ENCODE data around the gene NUP93. TPM values are rescaled to one million over a fixed set of nuclear protein-coding genes. Genes with fewer than 3 reads are reported as not detected.

The NUP93 gene
- polyA plus RNA-seq, 6 donors from 2014 or later, result 54.7 to 72.7 (median 66.8) TPM

DNA sequence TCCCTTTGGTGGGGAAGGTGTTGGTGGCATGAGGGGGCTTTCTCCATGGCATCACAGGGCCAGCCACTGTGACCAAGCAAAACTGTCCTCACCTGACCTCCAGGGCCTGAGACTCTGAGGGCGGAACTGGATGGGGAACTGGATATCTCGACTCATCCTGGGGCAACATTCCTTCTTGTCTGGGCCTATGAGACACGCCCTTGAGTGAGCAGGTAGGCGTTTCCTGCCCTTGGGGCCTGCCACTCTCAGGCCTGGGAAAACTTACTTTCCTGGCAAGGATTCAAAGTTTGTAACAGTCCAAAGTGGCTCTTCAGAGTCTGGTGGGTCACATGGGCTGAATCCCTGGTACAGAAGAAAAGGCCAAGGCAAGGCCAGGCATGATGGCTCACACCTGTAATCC lies 38.0 kb upstream of the NUP93 start:
- Mint-ChIP-seq H3K4me1 (no peaks in the 10 kb centered on the region), H3K27ac (no peak overlapping the region), H3K27me3 (peaks cover 6 to 33% (median 27%) of the 10 kb centered on the region in 3 donors), H3K4me3 (no peak overlapping the region), H3K36me3 (peaks cover 0 to 2% of the 10 kb centered on the region in 2 donors), H3K9me3 (peaks cover 0 to 8% (median 3%) of the 10 kb centered on the region in 7 donors)
- no peak for ATAC-seq (ENCODE audit: low read depth in 2 of 2)
- no peak for DNase-seq

DNA sequence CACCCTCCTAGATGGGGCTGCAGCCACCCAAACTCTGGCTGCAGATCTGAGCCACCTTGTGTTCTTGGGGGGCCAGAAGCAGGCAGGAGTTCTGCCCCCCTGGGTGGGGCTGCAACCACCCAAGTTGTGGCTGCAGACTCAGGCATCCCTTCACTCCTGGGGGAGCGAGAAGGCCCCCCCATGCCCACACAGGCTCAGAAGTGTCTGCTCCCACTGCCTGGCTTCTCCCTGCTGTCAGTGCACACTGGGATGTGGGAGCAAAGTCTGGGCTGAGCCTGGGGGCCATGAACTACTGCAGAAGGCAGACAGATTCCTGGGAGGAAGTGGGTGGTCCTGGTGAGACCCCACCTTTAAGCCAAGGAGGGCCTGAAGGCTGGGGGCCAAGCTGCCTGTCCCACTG lies 34.7 kb upstream of the NUP93 start:
- no peak overlapping the region for H3K27ac Mint-ChIP-seq
- no peak overlapping the region for H3K4me3 Mint-ChIP-seq
- peaks cover 3 to 23% (median 8%) of the 10 kb centered on the region in 3 donors for H3K27me3 Mint-ChIP-seq
- H3K36me3 Mint-ChIP-seq, result peaks cover 0 to 8% of the 10 kb centered on the region in 2 donors
- H3K9me3 Mint-ChIP-seq, result peaks cover 0 to 19% (median 7%) of the 10 kb centered on the region in 7 donors
- H3K4me1 Mint-ChIP-seq, result no peaks in the 10 kb centered on the region
- ATAC-seq (ENCODE audit: low read depth in 2 of 2), result no peak
- DNase-seq, result no peak

DNA sequence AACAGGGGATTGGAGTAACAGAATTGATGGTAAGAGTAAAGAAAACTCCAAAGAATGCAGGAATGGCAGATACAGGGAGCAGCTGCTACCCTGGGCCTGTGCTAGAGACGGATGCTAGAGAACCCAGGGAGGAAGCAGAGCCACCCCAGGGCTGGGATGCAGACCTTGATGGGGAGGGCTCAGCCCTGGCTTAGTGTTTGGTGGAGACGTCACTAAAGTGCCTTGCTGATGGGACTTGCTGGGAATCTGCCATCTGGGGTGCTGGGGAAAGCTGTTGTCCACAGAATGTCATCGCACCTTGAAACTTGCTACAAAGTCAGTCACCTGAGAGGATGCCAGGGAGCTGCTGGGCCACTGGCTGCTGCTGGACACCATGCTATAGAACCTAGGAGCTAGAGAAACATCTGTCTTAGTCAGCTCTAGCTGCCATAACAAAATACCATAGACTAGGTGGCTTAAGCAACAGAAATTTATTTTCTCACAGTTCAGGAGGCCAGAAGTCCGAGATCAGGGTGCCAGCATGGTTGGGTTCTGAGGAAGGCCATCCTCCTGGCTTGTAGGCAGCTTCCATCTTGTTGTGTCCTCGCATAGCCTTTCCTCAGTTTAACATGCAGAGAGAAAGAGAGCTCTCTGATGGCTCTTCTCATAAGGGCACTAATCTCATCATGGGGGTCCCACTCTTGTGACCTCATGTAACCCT lies 32.3 kb upstream of the NUP93 start:
- H3K4me3 Mint-ChIP-seq, result no peak overlapping the region
- H3K4me1 Mint-ChIP-seq, result peaks cover 0 to 10% (median 6%) of the 10 kb centered on the region in 3 donors
- H3K9me3 Mint-ChIP-seq, result peaks cover 0 to 14% (median 5%) of the 10 kb centered on the region in 7 donors
- H3K27ac Mint-ChIP-seq, result no peak overlapping the region
- DNase-seq (no peak), ATAC-seq (ENCODE audit: low read depth in 2 of 2) (no peak)
- H3K27me3 Mint-ChIP-seq, result peaks cover 0 to 17% (median 0%) of the 10 kb centered on the region in 3 donors
- H3K36me3 Mint-ChIP-seq, result peaks cover 0 to 8% of the 10 kb centered on the region in 2 donors

DNA sequence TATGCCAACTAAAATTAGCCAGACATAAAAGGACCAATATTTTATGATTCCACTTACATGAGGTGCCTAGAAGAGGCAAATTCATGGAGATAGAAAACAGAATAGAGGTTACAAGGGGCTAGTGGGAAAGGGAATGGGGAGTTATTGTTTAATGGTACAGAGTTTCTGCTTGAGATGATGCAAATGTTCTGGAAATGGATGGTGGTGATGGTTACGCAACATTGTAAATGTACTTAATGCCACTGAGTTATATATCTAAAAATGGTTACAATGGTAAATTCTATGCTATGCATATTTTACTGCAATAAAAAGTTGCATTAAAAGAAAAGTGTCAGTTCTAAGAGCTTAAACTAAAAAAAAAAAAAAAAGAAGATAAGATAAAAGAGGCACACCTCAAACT lies 29.7 kb upstream of the NUP93 start:
- Mint-ChIP-seq H3K4me1 (peaks cover 0 to 10% (median 6%) of the 10 kb centered on the region in 3 donors), H3K4me3 (no peak overlapping the region), H3K27ac (no peak overlapping the region), H3K36me3 (peaks cover 0 to 8% of the 10 kb centered on the region in 2 donors), H3K27me3 (peaks cover 0 to 11% (median 0%) of the 10 kb centered on the region in 3 donors), H3K9me3 (peaks cover 0 to 14% (median 5%) of the 10 kb centered on the region in 7 donors)
- DNase-seq, result no peak
- ATAC-seq (ENCODE audit: low read depth in 2 of 2), result no peak

DNA sequence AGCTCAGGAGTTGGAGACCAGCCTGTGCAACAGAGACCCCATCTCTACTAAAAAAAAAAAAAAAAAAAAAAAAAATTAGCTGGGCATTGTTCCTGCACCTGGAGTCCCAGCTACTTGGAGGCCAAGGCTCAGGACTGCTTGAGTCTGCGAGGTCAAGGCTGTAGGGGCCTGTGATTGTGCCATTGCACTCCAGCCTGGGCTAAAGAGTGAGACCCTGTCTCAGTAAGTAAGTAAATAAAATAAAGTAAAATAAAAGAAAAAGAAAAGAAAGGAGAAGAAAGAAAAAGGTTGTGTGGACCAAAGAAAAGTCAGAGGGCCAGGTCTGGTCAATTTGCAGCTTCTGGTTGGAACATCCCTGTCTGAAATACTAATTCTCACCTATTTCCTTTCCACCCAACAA lies 29.3 kb upstream of the NUP93 start:
- Mint-ChIP-seq H3K4me1 (peaks cover 0 to 10% (median 6%) of the 10 kb centered on the region in 3 donors), H3K9me3 (peaks cover 0 to 14% (median 5%) of the 10 kb centered on the region in 7 donors), H3K27me3 (peaks cover 0 to 11% (median 0%) of the 10 kb centered on the region in 3 donors), H3K36me3 (peaks cover 0 to 8% of the 10 kb centered on the region in 2 donors), H3K4me3 (no peak overlapping the region), H3K27ac (peak overlapping the region in 1 of 6 donors; percentile 33)
- ATAC-seq (ENCODE audit: low read depth in 2 of 2) (no peak), DNase-seq (no peak)

DNA sequence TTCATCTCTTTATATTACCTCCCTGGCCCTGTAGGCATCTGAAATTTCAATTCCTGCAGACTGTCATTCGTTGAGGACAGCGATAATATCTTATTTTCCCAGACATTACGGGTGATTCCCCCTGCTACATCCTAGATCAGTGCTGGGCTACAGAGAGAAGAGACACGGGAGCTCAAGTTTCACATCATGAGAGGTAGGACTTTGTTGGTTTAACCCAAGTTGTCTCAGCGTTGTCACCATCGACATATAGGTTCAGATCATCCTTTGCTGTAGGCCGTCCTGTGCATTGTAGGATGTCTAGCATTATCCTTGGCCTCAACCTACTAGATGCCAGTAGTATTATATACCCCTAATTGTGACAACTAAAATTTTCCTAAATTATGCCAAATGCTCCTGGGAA lies 28.4 kb upstream of the NUP93 start:
- peak; percentile 2 for DNase-seq
- Mint-ChIP-seq H3K9me3 (peaks cover 0 to 14% (median 5%) of the 10 kb centered on the region in 7 donors), H3K27me3 (peaks cover 0 to 11% (median 0%) of the 10 kb centered on the region in 3 donors), H3K4me3 (peak overlapping the region in 1 of 8 donors; percentile 53), H3K36me3 (peaks cover 0 to 8% of the 10 kb centered on the region in 2 donors), H3K27ac (peak overlapping the region in 1 of 6 donors; percentile 76), H3K4me1 (peaks cover 0 to 10% (median 6%) of the 10 kb centered on the region in 3 donors)
- ATAC-seq (ENCODE audit: low read depth in 2 of 2), result no peak

DNA sequence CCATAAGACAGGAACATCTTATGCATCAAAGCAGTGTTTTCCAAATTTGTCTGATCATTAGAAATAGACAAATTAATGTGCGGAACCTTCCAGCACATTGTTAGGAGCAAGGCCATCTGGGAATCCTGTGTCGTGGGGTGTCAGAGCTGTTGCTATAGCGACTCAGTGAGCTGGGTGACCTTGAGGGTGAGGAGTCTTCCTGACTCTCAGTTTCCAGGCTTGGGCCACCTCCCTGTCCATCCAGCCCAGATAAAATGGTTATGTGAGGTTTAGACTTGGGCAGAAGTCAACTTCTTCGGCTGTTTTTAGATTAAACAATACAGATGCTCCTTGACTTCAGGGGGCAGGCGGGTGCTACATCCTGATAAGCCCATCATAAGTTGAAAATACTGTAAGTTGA lies 27.1 kb upstream of the NUP93 start:
- H3K4me1 Mint-ChIP-seq, result peaks cover 0 to 10% (median 6%) of the 10 kb centered on the region in 3 donors
- no peak for ATAC-seq (ENCODE audit: low read depth in 2 of 2)
- no peak overlapping the region for H3K27ac Mint-ChIP-seq
- no peaks in the 10 kb centered on the region for H3K36me3 Mint-ChIP-seq
- H3K4me3 Mint-ChIP-seq, result no peak overlapping the region
- peaks cover 0 to 4% (median 0%) of the 10 kb centered on the region in 3 donors for H3K27me3 Mint-ChIP-seq
- H3K9me3 Mint-ChIP-seq, result peaks cover 0 to 3% (median 1%) of the 10 kb centered on the region in 7 donors
- DNase-seq, result no peak

DNA sequence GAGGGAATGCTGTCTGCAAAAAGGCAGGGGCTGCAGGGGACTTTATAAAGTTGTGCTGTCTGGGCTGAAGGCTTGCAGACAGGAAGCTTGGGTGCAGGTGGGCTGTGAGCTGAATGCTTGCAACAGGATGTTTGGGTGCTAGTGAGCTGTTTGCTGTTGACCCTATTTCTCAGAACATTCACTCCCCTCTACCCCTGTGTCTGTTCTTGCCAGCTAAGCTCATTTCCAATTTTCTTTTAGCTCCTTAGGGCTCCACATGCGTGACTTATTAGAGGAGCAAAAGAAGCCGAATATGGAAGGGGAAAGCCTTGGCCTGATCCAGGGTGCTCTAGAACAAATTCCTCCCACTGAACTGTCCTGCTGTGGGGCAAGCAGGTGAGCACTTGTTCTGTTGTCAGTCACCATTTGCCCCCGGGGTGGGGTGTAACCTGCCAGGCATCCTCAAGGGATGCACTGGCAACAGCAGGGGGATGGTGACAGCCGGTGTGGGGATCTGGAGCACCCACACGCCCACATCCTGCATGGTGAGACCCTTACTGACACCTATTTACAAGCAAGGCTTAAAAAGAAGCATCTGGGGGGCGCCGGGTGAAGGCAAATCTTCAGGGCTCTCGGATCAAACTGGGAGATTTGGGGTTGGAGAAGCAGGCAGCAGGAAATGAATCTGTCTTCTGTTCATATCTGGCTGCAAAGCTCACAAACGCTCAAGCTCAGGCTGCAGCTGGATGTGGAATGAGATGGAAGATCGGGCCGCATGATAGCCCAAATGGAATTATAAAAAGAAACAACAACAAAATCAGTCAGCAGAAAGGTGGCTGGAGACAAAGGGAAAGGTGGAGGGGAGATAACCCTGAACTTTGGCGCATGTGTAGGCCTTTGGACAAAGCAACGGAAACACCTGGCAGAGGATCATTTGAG lies 21.1 kb upstream of the NUP93 start:
- no peak for DNase-seq
- ATAC-seq (ENCODE audit: low read depth in 2 of 2), result no peak
- Mint-ChIP-seq H3K4me1 (no peaks in the 10 kb centered on the region), H3K4me3 (no peak overlapping the region), H3K27me3 (peaks cover 4 to 11% (median 7%) of the 10 kb centered on the region in 3 donors), H3K27ac (peak overlapping the region in 1 of 6 donors; percentile 7), H3K9me3 (no peaks in the 10 kb centered on the region), H3K36me3 (no peaks in the 10 kb centered on the region)

DNA sequence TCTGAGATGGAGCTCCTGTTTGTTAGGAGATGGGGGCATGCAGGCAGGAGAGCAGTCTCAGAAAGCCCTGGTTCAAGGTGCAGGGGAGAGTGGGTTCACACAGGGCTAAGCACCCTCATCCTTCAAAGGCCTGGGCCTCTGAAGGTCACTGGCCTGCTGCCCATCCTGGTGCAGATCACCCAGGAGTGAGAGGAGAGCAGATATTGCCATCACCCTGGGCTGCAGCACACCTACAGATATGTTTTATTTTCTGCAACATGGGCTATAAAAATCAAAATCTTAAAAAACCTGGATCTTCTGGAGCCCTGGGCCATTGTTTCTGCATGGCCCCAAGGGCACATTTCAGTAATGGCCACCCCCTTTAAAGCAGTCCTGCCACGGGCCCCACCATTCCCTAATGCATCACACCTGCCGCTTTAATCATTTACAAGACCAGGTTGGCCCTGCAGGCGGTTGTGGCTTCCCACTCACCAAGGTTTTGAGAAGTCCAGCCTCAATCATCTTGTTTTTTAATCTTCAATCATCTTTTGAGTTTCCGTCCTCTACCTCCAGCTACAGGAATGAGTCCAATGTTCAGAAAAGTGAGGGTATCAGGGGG lies 20.4 kb upstream of the NUP93 start:
- Mint-ChIP-seq H3K36me3 (no peaks in the 10 kb centered on the region), H3K4me1 (no peaks in the 10 kb centered on the region), H3K27me3 (peaks cover 4 to 11% (median 7%) of the 10 kb centered on the region in 3 donors), H3K9me3 (no peaks in the 10 kb centered on the region), H3K4me3 (no peak overlapping the region), H3K27ac (peak overlapping the region in 1 of 6 donors; percentile 7)
- ATAC-seq (ENCODE audit: low read depth in 2 of 2) (no peak), DNase-seq (no peak)

DNA sequence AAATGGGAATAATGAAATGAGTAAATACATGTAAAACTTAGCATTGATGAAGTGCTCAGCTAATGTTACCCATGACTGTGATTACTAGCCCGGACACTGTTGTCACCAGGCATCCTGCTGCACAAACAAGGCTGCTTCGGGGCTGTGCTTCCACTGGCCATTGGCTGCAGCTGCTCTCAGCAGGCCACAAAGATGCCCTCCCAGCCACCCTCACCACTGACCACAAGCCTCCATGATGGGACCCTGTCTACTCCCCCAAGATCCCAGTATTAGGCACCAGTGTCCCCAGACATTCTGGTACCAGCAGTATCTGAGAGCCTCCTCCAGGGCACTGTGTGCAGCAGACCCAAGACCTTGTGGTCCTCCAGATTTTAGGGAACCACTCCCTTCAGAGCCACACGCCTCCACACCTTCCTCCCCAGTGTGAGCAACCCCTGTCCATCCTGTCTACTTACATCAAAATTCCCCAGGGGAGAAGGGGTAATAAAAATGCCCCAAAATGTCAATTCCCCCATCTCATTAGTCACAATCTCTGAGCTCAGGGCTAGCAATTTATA lies 19.7 kb upstream of the NUP93 start:
- no peak for ATAC-seq (ENCODE audit: low read depth in 2 of 2)
- no peak for DNase-seq
- no peaks in the 10 kb centered on the region for H3K9me3 Mint-ChIP-seq
- H3K27me3 Mint-ChIP-seq, result peaks cover 4 to 11% (median 7%) of the 10 kb centered on the region in 3 donors
- no peaks in the 10 kb centered on the region for H3K36me3 Mint-ChIP-seq
- H3K4me3 Mint-ChIP-seq, result no peak overlapping the region
- H3K27ac Mint-ChIP-seq, result no peak overlapping the region
- H3K4me1 Mint-ChIP-seq, result no peaks in the 10 kb centered on the region

DNA sequence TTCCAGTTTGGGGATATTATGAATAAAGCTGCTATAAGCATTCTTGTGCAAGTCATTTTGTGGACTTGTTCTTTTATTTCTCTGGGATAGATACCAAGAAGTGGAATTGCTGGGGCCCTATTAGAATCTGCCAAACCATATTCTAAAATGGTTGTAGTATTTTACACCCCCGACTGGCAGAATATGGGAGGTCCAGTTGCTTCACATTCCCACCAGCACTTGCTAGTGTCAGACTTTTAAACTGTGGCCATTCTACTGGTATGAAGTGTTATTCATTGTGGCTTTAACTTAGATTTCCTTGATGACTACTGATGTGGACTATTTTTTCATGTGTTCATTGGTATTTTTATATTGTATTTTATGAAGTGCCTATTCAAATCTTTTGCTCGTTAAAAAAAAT lies 18.1 kb upstream of the NUP93 start:
- no peak for ATAC-seq (ENCODE audit: low read depth in 2 of 2)
- no peaks in the 10 kb centered on the region for H3K36me3 Mint-ChIP-seq
- no peak overlapping the region for H3K27ac Mint-ChIP-seq

DNA sequence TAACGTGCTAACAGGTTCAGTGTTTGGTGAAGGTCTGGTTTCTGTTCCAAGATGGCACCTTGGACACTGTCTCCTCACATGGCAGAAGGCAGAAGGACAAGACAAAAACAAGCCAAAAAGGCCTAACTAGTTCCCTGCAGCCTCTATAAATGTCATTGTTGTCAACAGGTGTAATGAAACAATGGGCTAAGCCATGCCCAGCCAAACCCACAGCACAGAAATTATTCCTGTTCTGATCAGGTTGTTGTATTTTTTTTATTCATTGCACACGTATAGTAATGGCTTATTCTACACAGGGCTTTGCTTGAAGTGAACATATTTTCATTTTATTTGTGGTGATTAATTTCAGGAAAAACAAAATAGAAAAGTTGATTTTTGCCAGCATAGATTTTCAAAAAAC lies 16.1 kb upstream of the NUP93 start:
- Mint-ChIP-seq H3K4me1 (no peaks in the 10 kb centered on the region), H3K4me3 (no peak overlapping the region), H3K27me3 (peaks cover 0 to 12% (median 7%) of the 10 kb centered on the region in 3 donors), H3K27ac (no peak overlapping the region), H3K9me3 (no peaks in the 10 kb centered on the region), H3K36me3 (no peaks in the 10 kb centered on the region)
- ATAC-seq (ENCODE audit: low read depth in 2 of 2) (no peak), DNase-seq (no peak)

More for the DNA sequence above, 18.1 kb upstream of the NUP93 start:
- Mint-ChIP-seq H3K9me3 (no peaks in the 10 kb centered on the region), H3K4me3 (no peak overlapping the region), H3K27me3 (peaks cover 4 to 11% (median 7%) of the 10 kb centered on the region in 3 donors), H3K4me1 (no peaks in the 10 kb centered on the region)
- no peak for DNase-seq

DNA sequence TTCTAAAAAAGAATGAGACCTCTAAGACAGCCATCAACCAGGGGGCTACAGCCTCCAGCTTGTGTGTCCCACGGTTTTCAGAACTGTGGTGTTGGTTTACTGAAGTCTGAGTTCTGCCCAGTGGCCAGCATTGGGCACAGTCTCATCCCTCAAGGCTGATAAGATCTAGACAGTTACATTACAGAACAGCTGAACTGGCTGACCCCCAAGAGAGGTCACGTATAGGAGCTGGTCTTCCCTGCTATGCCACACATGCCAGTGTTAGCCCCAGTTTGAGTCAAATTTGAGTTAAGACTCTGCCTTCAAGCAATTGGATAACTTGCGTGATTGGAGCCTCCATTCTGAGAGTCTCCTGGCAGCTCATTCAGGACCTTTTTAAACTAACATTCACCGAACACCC lies 14.8 kb upstream of the NUP93 start:
- no peaks in the 10 kb centered on the region for H3K9me3 Mint-ChIP-seq
- DNase-seq (no peak), ATAC-seq (ENCODE audit: low read depth in 2 of 2) (no peak)
- no peak overlapping the region for H3K27ac Mint-ChIP-seq
- peaks cover 1 to 9% (median 7%) of the 10 kb centered on the region in 3 donors for H3K27me3 Mint-ChIP-seq
- no peaks in the 10 kb centered on the region for H3K36me3 Mint-ChIP-seq
- H3K4me3 Mint-ChIP-seq, result peak overlapping the region in 1 of 8 donors; percentile 22
- no peaks in the 10 kb centered on the region for H3K4me1 Mint-ChIP-seq

Measured in naive B cell (primary cell).